ENCODE measurements around the gene TVP23A.
A peak's percentile ranks its signal among the peaks of the same experiment; 100 is the strongest.

TVP23A gene

DNA sequence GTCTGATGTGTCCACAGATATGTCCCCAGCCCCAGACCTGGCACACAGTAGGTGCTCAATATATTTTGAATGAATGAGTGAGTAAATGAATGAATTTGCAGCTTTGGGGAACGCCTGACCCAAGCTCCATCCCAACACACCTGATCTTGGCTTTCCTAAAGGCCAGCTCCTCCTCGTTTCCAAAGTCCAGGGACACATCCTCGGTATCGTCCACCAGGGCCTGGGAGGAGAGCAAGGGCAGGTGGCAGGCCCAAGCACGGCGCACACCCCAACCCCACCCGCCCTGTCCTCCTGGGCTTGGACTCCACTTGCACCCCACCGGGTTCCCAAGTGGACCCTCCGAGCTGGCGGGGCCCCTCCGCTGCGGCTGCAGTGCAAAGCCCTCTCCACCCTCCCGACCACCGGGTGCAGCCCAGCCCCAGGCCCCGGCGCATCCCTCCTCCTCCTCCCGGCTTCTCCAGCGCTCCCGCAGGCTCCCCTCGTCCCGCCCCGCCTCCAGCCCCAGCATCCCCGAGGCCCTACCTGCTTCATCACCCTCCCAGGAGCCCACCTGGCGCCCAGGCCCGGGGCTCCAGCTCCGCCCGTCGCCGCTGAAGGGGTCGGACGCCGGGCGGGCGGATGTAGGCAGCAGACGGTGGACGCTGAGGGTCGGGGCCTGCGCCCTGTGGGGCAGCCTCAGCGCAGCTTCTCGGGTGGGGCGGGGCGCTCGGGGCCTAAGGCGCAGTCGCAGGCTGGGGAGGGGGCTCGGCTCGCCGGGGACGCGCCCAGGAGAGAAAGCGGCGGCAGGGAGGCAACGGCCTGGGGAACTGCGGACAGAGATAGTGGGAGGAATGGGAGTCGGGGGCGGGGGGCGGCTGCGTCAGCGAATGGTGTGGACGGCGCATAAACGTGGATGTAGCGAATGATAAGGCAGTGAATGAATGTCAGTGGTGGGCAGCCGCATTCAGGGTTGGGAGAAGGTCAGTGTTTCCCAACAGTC is at the start of gene TVP23A:
TSS of gene TVP23A (minus strand) at position 832 of the 979 bp plus-strand sequence. CDS start at position 531, 301 bp downstream.
- DNase-seq: no peak

DNA sequence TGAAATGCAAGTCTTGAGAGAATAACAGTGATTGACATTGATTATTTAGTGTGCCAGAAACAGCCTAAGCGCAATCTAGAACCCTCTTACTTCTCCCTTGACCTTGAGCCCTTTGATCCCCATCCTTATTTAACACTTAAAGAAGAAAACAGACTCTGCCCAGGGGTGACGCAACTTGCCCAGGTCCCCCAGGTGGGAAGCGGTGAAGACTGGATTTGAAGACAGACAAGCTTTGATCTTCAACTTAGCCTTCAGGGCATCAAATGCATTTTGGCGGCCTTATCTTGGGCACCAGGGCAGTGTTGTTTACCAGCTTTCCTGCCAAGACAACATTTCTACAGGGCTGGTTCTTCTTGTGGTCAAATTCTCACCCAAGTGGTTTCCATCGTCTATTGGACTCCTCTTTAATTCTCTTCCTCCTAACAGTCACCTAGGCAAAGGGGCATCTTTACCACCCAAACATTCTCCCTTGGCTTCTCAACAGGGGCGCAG is 49.6 kb upstream of the TVP23A start:
- DNase-seq: no peak

DNA sequence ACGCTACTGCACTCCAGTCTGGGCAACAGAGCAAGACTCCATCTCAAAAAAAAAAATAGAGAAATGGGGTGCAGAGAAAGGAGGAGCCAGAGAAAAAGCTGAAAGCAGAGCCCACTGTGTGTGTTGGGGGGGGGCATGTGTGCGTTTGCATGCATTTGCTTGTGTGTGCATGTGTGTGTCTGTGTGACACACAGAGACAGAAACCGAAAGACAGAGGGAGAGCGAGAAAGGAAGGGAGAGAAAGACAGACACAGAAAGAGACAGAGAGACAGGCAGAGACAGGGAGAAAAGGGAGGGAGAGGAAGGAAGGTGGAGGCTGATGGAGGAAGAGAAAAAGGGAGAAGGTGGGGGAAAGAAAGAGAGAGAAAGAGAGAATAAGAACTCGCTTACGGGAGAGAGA is 48.6 kb upstream of the TVP23A start:
- DNase-seq: no peak

DNA sequence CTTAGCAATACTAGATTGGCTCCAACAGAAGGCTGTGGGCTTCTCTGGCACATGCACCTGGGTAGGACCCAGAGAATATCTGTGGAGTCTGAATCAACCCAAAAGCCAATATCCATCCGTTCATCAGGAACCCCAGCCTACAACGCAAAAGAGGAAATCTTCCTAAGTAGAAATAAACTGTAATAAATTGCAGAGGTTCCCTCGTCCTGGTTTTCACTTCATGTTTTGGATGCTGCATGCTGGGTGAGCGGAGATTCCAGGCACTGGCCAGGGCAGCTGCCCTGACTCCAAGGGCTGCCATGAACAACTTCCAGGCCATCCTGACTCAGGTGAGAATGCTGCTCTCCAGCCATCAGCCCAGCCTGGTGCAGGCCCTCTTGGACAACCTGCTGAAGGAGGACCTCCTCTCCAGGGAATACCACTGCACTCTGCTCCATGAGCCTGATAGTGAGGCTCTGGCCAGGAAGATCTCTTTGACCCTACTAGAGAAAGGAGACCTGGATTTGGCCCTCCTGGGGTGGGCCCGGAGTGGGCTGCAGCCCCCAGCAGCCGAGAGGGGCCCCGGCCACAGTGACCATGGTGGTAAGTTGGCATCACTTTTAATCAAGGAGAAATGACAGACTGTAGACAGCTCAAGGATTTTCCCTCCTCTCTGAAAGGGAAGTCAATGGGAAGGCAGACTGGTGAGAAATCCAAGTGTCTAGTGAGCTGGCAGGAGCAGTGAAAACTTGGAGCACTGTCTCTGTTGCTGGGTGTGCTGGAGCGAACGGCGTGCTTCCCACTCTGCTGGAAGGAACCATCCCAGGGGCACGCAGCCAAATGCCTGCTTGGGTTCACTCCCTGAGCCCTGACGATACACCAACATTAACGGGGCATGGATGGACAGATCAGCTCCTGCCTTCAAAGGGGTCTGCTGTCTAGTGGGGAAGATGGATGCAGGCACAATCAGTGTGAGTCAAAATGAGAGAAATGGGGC is 47.7 kb upstream of the TVP23A start:
- DNase-seq: no peak

DNA sequence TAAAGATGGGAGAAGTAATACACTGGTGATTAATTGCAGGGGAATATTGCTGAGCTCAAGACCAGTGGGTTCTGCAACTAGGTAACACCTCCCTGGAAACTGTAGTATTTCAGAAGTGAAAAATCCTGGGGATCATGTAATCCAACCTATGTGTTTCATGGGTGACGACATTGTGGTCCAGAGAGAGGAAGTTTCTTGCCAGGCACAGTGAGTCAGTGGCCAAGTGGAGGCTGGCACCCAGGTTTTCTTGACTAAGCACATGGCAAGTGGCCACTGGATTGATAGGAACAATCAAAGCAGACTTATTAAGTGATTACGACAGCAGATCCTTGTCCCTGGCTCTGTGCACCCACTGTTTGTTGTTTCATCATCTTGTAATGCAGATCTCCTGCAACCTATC is 43.8 kb upstream of the TVP23A start:
- peak; percentile 51 for DNase-seq

DNA sequence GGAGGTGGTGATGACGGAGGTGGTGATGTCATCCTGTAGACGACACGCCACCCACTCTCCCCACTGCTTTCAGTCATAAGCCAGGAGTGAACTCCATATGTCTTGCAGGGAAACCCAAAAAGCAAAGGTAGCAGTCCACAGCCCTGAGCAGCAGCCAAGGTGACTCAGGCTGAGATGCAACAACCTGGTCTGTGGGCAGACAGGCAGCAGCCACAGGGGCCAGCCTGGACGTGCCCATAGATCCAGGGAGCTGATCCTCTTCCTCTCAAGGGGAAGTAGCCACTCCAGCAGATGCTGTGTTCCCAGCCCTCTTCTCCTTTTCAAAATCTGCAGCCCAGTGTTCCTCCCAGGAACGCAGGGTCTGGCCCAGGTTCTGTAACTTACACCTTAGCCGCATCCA is 41.1 kb upstream of the TVP23A start:
- no peak for DNase-seq

DNA sequence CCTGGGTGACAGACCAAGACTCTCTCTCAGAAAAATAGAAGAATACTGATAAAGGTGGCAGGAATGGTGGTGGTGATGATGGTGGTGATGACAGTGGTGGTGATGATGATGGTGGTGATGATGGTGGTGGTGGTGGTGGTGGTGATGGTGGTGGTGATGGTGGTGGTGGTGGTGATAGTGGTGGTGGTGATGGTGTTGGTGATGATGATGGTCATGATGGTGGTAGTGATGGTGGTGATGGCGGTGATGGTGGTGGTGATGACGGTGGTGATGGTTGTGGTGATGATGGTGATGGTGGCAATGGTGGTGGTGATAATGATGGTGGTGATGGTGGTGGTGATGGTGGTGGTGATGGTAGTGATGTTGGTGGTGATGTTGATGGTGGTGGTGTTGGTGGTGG is 40.4 kb upstream of the TVP23A start:
- DNase-seq: no peak

DNA sequence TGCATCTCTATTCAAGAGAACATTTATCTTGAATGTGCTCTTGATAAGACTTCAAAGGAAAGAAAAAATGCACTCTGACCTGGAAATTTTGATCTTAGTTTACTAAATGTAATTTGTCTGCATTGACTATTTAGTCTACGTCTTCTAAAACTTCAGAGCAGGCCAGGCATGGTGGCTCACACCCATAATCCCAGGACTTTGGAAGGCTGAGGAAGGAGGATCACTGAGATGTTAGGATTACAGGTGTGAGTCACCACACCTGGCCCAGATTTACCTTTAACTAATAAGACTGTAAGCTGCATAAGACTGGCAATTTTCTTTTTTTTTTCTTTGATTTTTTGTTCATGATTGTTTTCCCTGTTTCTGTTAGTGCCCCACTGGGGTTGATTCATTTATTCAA is 39.6 kb upstream of the TVP23A start:
- no peak for DNase-seq

DNA sequence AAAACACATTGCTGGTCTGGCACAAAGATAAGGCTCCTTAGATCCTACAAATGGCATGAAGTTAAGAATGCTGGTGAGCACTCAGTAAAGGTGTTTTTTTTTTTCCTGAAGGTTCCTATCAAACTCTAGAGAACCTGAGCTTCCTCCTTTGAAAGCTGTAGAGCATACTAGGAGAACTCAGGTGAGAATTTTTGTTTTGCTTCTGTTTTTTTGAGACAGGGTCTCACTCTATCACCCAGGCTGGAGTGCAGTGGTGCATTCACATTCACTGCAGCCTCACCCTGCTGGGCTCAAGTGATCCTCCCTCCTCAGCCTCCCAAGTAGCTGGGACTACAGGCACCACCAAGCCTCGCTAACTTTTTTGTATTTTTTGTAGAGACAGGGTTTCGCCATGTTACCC is 37.4 kb upstream of the TVP23A start:
- DNase-seq: no peak

DNA sequence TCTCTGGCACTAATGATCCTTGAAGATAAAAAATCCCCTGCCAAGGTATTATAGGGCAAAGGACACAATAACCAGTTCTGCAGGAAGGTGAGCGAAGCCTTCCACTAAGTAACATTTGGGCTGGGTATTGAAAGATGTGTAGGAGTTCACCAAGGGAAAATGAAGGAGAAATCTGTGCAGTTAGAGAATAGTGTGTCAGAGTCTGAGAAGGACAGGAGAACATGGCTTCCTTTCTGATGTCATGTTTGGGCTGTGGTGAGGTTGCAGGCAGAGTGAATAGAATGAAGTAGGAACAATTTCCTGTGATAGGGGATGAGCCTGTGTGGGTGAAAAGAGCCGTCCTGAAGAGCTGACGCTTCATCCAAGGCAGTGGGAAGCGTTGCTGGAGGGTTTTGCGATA is 34.4 kb upstream of the TVP23A start:
- no peak for DNase-seq

DNA sequence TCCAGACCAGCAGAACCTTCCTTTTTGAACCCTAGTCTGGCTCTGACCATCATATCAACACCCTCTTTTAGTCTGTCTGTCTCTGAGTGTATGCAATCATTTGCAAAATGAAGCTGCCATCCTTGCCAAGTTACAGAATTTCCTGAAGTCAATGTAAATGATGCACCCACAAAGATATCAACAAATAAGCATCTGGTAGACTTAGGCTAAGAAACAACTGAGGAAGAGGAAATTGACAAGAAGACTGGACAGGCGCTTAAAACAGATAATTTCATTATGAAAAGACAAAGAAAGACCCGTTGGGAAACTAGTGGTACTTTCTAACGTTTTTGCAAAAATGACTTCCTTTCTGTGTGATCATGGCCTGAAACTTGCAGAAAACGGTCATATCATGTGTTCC is 33.7 kb upstream of the TVP23A start:
- DNase-seq: no peak

DNA sequence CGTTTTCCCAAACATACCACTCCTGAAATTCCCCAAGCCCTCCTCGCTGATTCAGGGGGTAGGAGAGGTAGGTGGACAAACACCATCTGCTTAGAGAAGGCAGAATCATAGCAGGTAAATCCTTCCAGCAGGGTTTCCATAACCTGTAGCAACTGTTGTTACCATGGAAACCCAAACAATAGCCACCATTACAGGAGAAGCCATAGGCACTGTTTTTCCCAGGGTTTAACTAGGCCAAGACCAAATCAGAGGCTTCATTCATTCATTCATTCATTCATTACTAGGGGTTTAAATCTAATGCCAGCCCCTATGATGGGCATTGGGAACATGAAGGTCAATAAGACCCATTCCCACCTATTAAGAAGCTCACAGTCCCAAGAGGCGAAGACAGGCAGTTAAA is 32.9 kb upstream of the TVP23A start:
- no peak for DNase-seq

DNA sequence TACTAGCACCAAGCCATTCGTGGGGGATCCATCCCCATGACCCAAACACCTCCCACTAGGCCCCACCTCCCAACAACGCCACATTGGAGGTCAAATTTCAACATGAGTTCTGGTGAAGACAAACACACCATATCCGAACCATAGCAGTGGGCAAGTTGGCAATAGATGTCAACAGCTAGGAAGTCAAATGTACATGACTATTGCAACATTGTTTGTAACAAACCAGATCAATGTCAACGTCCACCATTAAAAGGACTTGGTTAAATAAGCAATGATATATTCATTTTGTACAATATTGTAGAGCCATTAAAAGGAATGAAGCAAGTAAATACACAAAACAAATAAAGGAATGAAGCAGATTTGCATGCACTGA is 31.9 kb upstream of the TVP23A start:
- DNase-seq: no peak

DNA sequence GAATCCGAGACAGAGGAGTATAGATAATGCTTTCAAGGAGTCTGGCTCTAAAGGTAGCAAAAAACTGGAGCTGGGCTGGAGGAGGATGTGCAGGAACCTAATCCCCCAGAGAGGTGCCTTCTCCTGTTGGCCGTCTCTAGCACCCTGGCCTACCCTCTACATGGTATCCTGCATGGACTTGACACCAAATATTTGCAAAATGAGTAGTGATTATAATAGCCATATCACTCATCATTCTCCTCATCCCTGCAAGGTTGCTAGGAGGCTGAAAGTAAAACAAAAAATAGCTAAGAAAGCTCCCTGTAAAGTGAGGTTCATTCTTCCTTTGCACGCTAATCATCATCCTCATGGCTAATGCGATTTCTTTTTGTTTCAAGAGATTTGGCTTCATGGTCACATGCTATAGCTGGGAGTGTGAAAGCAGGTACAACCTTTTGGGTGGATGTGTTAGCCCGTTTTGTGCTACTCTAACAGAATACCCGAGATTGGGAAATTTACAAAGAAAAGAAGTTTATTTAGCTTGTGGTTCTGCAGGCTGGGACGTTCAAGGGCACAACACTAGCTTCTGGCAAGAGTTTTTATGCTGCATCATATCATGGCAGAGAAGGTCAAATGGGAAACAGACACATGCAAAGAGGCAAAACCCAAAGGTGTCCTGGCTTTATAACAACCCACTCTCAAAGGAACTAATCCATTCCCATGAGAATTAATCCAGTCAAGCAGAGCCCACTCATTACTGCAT is 31.3 kb upstream of the TVP23A start:
- DNase-seq: no peak

DNA sequence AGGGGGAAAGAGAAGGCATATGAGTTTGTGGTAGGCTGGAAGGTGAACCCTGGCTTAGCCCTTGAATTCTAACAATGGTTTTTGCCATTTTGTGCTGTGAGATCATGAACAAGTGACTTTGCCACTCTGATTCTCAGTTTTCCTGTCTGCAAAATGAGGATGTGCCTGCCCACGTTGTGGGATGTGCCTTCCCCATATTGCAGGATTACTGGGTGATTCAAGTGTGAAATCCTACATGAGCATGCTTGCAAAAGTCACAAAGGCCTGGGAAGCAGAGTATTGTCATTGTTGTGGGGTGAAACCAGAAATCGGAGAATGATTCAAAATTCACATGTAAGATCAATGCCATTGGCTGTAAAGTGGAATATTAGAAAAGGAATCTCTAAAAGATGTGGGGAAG is 28.6 kb upstream of the TVP23A start:
- DNase-seq: no peak

DNA sequence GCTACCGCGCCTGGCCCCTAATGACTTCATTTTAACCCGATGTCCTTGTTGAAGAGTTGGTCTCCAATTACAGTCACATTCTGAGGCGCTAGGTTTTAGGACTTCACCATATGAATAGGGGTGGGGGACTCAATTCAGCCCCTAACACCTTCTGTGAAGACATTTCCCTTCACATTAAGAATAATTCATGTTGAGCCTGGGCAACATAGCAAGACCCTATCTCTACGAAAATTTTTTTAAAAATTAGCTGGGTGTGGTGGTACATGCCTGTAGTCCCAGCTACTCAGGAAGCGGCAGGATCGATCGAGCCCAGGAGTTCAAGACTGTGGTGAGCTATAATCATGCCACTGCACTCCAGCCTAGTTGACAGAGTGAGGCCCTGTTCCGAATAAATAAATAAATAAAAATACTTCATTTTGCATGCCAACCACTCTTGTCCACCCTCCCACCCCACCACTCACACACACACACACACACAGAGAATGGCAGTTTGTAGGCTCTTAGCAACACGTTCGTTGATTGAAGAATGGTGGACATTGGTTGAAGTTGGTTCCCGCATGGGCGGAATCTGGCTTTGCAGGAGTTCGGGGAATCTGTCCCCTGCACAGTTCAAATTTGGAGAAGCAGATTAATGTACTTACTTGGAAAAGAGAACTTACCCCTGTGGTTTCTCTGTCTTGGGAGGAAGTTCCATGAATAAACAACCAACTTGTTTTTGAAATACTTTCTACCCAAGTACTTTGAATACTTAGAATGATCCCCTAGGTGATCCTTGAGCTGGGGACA is 27.8 kb upstream of the TVP23A start:
- no peak for DNase-seq

DNA sequence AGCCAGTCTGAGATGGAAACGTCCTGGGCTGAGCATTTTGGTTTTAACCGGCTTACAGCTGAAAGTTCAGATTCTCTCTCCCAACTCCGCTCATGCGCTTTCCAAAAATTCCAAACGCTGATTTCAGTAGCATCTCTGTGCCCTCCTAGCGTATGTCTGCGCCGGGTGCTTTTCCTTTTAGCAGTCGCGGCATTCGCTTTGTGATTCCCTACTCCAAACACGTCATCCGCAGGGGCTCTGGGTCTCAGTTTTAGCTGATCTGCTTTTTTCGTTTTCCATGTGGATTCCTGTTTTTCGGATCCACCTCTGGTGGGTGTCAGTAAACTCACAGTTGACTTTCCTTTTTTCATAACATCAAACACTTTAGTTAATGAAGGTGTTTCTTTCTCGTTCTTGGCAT is 22.1 kb upstream of the TVP23A start:
- DNase-seq: no peak

DNA sequence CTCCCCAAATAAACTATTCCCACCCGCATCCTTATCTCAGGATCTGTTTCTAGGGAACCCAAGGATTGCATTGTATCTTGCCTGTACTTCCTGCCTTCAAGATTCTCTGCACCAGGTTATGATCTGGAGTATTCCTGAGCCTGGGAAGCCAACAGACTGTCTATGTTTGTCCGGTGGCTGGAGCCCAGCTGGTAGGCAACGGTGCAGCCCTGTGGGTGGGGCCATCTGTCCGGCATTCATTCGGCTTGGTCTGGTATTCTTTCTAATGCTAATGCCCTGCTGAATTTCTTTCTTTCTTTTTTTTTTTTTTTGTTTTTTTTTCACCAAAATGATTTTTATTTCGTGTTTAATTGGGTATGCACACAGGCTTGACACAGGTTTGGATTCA is 20.7 kb upstream of the TVP23A start:
- DNase-seq: no peak

DNA sequence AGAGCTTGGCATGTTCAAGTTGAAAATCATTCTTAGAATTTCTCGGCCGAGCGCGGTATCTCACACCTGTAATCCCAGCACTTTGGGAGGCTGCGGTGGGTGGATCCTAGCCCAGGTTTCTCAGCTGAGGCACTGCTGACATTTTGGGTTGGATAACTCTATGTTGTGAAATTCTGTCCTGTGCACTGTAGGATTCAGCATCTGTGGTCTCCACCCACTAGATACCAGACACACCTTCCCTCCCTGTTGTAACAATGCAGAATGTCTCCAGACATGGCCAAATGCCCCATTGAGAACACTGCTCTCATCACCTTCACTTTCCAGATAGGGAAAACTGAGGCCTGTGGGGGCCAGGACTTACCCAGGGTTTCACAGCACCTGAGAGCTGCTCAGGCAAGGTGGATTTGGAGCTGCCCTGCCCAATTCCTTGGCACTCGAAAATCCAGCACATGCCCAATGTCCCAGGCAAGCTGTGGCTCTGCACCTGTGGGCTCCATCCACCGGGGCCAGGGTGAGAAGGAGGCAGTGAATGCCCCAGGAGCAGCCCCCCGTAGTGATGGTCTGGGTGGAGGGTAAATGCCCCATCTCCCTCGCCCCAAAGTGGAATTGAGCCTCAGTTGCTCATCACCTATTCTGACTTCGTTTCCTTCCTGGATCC is 20.2 kb upstream of the TVP23A start:
- no peak for DNase-seq

DNA sequence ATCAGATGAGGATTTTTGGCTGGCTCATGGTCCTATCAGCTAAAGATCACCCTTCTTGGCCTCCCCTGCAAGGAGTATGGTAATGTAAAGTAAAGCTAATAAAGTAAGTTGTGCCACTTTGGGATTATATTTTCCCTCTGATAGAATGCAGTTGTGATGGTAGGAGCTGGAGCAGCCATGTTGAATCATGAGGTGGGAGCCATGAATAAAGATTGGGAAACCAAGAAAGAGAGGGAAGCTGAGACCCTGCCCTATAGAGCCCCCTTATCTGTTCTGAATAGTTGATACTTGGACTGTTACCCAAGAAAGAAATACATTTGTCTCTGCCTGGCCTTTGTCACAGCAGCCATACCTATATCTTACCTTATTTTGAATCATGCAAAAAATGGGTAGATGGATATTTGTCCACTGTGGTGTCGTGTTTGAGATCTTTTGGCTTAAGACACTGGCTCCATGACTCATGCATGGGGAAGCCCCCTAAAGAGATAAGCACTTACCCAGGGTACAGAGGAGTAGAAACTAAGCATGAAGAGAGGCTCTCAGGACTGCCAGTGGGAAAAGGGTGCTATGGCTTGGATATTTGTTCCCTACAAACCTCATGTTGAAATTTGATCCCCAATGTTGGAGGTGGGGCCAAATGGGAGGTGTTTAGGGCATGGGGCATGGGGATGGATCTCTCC is 17.7 kb upstream of the TVP23A start:
- no peak for DNase-seq

Data from activated CD4-positive, alpha-beta T cell treated with anti-CD3 and anti-CD28 coated beads, Interleukin-2, Interleukin-6, amounts not matched to agents 100 ng/mL and 50 ng/mL, durations not matched to agents 16 hours and 8 hours (primary cell).